Prostate gland (tissue), 2 donors: ENCODE results near the gene SLC3A2.
"Not testable (repeated sequence)": the region's sequence is repeated elsewhere in the genome, so short reads cannot be mapped to it uniquely, and the experiment has no call there.

Experiments
- POLR2A ChIP-seq: fragments of 450-650 bp; IDR thresholded peaks from one replicate; pipeline ENCODE4 v1.6.1; 2016; ENCODE audit warnings: antibody characterized with exemption, mild to moderate bottlenecking
- TF ChIP-seq, protein P1 (sequence below), 4 experiments: fragments of 200-600 bp in 2 of 4; fragments of 450-650 bp in 2 of 4; sonication (generic) in 2 of 4; IDR thresholded peaks; 1 replicate in 3 of 4; 2 replicates in 1 of 4; pipeline ENCODE4 v1.5.1; 2016 to 2019; ENCODE audit warnings: antibody characterized with exemption in 4 of 4, mild to moderate bottlenecking in 2 of 4, moderate library complexity in 2 of 4

DNA sequence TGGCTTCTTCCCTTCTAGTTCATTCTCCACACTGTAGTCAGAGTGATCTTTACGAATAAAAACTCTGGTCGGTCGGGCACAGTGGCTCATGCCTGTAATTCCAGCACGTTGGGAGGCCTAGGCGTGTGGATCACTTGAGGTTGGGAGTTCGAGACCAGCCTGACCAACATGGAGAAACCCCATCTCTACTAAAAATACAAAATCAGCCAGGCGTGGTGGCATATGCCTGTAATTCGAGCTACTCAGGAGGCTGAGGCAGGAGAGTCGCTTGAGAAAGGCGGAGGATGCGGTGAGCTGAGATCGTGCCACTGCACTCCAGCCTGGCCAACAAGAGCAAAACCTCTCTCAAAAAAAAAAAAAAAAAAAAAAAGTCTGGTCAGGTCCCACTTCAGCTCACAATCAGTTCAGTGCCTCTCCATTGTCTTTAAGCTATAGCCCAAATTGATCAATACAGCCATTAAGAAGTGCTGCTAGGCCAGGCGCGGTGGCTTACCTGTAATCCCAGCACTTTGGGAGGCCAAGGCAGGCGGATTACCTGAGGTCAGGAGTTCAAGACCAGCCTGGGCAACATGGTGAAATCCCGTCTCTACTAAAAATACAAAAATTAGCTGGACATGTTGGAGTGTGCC is 19.0 kb upstream of the SLC3A2 start:
- TF ChIP-seq, protein P1, sequence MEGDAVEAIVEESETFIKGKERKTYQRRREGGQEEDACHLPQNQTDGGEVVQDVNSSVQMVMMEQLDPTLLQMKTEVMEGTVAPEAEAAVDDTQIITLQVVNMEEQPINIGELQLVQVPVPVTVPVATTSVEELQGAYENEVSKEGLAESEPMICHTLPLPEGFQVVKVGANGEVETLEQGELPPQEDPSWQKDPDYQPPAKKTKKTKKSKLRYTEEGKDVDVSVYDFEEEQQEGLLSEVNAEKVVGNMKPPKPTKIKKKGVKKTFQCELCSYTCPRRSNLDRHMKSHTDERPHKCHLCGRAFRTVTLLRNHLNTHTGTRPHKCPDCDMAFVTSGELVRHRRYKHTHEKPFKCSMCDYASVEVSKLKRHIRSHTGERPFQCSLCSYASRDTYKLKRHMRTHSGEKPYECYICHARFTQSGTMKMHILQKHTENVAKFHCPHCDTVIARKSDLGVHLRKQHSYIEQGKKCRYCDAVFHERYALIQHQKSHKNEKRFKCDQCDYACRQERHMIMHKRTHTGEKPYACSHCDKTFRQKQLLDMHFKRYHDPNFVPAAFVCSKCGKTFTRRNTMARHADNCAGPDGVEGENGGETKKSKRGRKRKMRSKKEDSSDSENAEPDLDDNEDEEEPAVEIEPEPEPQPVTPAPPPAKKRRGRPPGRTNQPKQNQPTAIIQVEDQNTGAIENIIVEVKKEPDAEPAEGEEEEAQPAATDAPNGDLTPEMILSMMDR (IDR thresholded peaks at IDR 0.05): not testable (repeated sequence)
- TF ChIP-seq POLR2A: not testable (repeated sequence)
